ENCODE measurements around the gene KRTAP19-3. TPM values are rescaled to one million over a fixed set of nuclear protein-coding genes. Genes with fewer than 3 reads are reported as not detected.

KRTAP19-3 gene
- polyA plus RNA-seq, 1 of the 3 experiments (the other 2 are of a cell fraction) = not detected

DNA sequence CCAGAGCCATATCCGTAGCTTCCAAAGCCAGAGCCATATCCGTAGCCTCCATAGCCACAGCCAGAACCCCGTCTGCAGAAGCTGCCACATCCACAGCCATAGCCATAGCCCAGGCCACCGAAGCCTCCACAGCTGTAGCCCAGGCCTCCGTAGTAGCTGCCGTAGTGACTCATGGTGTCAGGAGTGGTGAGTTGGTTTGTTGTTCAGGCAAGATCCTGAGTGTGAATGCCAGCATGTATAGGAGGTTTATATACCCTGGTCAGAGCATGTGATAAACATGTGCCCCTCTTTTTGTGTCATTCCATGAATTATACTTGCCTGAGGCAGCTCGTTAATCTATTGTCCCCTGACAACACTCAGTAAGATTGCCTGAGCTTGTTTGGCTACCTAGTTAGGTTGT is 11.7 kb downstream of the KRTAP19-3 start, which contains the start of gene KRTAP19-1 (continued):
- no peak for TF ChIP-seq EP300 (IDR thresholded peaks at IDR 0.05; ENCODE audit: borderline replicate concordance in 1 of 2, low read depth in 1 of 2, low read length in 1 of 2)
- no peak for TF ChIP-seq ELF1 (IDR thresholded peaks at IDR 0.05)
- no peak for TF ChIP-seq MEF2A (IDR thresholded peaks at IDR 0.05; ENCODE audit: borderline replicate concordance, low read depth)
- TF ChIP-seq, protein P1, sequence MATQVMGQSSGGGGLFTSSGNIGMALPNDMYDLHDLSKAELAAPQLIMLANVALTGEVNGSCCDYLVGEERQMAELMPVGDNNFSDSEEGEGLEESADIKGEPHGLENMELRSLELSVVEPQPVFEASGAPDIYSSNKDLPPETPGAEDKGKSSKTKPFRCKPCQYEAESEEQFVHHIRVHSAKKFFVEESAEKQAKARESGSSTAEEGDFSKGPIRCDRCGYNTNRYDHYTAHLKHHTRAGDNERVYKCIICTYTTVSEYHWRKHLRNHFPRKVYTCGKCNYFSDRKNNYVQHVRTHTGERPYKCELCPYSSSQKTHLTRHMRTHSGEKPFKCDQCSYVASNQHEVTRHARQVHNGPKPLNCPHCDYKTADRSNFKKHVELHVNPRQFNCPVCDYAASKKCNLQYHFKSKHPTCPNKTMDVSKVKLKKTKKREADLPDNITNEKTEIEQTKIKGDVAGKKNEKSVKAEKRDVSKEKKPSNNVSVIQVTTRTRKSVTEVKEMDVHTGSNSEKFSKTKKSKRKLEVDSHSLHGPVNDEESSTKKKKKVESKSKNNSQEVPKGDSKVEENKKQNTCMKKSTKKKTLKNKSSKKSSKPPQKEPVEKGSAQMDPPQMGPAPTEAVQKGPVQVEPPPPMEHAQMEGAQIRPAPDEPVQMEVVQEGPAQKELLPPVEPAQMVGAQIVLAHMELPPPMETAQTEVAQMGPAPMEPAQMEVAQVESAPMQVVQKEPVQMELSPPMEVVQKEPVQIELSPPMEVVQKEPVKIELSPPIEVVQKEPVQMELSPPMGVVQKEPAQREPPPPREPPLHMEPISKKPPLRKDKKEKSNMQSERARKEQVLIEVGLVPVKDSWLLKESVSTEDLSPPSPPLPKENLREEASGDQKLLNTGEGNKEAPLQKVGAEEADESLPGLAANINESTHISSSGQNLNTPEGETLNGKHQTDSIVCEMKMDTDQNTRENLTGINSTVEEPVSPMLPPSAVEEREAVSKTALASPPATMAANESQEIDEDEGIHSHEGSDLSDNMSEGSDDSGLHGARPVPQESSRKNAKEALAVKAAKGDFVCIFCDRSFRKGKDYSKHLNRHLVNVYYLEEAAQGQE (IDR thresholded peaks at IDR 0.05; ENCODE audit: low read depth, low read length) = no peak

DNA sequence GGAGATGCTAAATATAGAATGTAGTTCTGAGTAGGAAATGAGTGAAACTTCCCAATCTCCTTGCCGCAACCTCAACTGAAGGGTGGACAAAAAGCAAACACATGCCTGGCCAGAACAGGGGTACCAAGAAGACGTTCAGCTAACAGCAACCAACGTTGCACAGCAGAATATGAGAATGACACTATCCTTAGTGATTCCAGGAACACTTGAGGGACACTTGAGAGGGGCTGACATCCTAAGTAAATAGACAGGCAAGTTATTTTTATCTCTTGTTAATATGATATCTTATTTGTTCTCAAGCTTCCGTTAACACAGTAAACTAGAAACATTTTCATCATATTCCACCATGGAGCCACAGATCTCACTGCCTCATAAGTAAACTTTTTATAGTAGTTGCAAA is 12.6 kb downstream of the KRTAP19-3 start:
- no peak for TF ChIP-seq ELF1 (IDR thresholded peaks at IDR 0.05)
- TF ChIP-seq, protein P2, sequence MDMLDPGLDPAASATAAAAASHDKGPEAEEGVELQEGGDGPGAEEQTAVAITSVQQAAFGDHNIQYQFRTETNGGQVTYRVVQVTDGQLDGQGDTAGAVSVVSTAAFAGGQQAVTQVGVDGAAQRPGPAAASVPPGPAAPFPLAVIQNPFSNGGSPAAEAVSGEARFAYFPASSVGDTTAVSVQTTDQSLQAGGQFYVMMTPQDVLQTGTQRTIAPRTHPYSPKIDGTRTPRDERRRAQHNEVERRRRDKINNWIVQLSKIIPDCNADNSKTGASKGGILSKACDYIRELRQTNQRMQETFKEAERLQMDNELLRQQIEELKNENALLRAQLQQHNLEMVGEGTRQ (IDR thresholded peaks at IDR 0.05; ENCODE audit: borderline replicate concordance, low read depth, low read length) = no peak
- TF ChIP-seq GATA2 (CRISPR knock-in tag; IDR thresholded peaks at IDR 0.05) = no peak
- no peak for TF ChIP-seq RXRA (IDR thresholded peaks at IDR 0.05; ENCODE audit: borderline replicate concordance, low read depth)
- TF ChIP-seq, protein P1 (IDR thresholded peaks at IDR 0.05; ENCODE audit: low read depth, low read length) = no peak
- TF ChIP-seq, protein P3, sequence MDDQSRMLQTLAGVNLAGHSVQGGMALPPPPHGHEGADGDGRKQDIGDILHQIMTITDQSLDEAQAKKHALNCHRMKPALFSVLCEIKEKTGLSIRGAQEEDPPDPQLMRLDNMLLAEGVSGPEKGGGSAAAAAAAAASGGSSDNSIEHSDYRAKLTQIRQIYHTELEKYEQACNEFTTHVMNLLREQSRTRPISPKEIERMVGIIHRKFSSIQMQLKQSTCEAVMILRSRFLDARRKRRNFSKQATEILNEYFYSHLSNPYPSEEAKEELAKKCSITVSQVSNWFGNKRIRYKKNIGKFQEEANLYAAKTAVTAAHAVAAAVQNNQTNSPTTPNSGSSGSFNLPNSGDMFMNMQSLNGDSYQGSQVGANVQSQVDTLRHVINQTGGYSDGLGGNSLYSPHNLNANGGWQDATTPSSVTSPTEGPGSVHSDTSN (IDR thresholded peaks at IDR 0.05) = no peak
- TF ChIP-seq YY1 (IDR thresholded peaks at IDR 0.05; ENCODE audit: low read depth) = no peak
- no peak for TF ChIP-seq GABPA (IDR thresholded peaks at IDR 0.05; ENCODE audit: low read depth)
- TF ChIP-seq, protein P4, sequence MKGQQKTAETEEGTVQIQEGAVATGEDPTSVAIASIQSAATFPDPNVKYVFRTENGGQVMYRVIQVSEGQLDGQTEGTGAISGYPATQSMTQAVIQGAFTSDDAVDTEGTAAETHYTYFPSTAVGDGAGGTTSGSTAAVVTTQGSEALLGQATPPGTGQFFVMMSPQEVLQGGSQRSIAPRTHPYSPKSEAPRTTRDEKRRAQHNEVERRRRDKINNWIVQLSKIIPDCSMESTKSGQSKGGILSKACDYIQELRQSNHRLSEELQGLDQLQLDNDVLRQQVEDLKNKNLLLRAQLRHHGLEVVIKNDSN (IDR thresholded peaks at IDR 0.05; ENCODE audit: borderline replicate concordance, low read depth) = no peak
- no peak for TF ChIP-seq RAD21 (IDR thresholded peaks at IDR 0.05; ENCODE audit: low read length)
- no peak for TF ChIP-seq TAF1 (IDR thresholded peaks at IDR 0.05; ENCODE audit: borderline replicate concordance, low read depth, low read length)
- TF ChIP-seq, protein P5, sequence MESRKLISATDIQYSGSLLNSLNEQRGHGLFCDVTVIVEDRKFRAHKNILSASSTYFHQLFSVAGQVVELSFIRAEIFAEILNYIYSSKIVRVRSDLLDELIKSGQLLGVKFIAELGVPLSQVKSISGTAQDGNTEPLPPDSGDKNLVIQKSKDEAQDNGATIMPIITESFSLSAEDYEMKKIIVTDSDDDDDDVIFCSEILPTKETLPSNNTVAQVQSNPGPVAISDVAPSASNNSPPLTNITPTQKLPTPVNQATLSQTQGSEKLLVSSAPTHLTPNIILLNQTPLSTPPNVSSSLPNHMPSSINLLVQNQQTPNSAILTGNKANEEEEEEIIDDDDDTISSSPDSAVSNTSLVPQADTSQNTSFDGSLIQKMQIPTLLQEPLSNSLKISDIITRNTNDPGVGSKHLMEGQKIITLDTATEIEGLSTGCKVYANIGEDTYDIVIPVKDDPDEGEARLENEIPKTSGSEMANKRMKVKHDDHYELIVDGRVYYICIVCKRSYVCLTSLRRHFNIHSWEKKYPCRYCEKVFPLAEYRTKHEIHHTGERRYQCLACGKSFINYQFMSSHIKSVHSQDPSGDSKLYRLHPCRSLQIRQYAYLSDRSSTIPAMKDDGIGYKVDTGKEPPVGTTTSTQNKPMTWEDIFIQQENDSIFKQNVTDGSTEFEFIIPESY (IDR thresholded peaks at IDR 0.05; ENCODE audit: borderline replicate concordance, low read depth) = no peak
- CTCF ChIA-PET = no interaction called here
- no peak for DNase-seq
- H3K4me1 ChIP-seq (ENCODE audit: control insufficient read depth in 1 of 2, insufficient read depth in 2 of 2, low read depth in 1 of 2, low read length in 1 of 2) = no peaks in the 10 kb centered on the region
- no peak overlapping the region for H3K4me2 ChIP-seq
- no peaks in the 10 kb centered on the region for H3K36me3 ChIP-seq (replicated peaks in 1 of 2; ENCODE audit: control insufficient read depth in 1 of 2, insufficient read depth in 2 of 2, low read length in 1 of 2)
- WGBS (ENCODE audit: low lambda C conversion rate) = 2% methylated on average over 4 of the region's 4 CpGs
- no peak overlapping the region for H2AFZ ChIP-seq (ENCODE audit: low read depth)
- H4K20me1 ChIP-seq (ENCODE audit: insufficient read depth) = no peaks in the 10 kb centered on the region
- no peak overlapping the region for H3K4me3 ChIP-seq (ENCODE audit: low read depth in 2 of 2, low read length in 1 of 2)
- no peaks in the 10 kb centered on the region for H3K79me2 ChIP-seq (ENCODE audit: insufficient read depth)
- no peaks in the 10 kb centered on the region for H3K9me2 ChIP-seq
- no peak overlapping the region for H3K27ac ChIP-seq (ENCODE audit: low read depth in 2 of 2, low read length in 1 of 2)
- POLR2A ChIA-PET = no interaction called here
- H3K9me3 ChIP-seq = peaks cover 3% of the 10 kb centered on the region; the same call in 1 of the 2 replicates
- H3K9ac ChIP-seq = no peak overlapping the region
- no peaks in the 10 kb centered on the region for H3K27me3 ChIP-seq (ENCODE audit: insufficient read depth)
- H3F3A ChIP-seq (replicated peaks; ENCODE audit: insufficient read depth) = no peaks in the 10 kb centered on the region
